Esophagus squamous epithelium (tissue), 4 donors: Measurements from ENCODE around the gene SRPRB.

Experiments used
- CTCF ChIP-seq, 6 experiments: fragments of 450-650 bp in 4 of 6; fragments of 200-600 bp in 2 of 6; sonication (generic) in 2 of 6; IDR thresholded peaks; one replicate each; pipeline ENCODE4 v1.5.1; 2016 to 2019; ENCODE audit warnings: antibody characterized with exemption in 6 of 6, mild to moderate bottlenecking in 4 of 6, moderate library complexity in 4 of 6
- POLR2A ChIP-seq, 4 donors: fragments of 450-650 bp; IDR thresholded peaks; one replicate each; pipeline ENCODE4 v1.6.1; 2017; ENCODE audit warnings: antibody characterized with exemption in 4 of 4, mild to moderate bottlenecking in 4 of 4, moderate library complexity in 3 of 4

GRCh38 chr3:133803469-133803868 is 2.1 kb upstream of the SRPRB start:
- TF ChIP-seq CTCF (IDR thresholded peaks at IDR 0.05) (no peak), POLR2A (IDR thresholded peaks at IDR 0.05) (no peak)
